Endothelial cell (in vitro differentiated cells): ENCODE data around the gene RELB. TPM values are rescaled to one million over a fixed set of nuclear protein-coding genes. Genes with fewer than 3 reads are reported as not detected.

Source experiments
- DNase-seq: peaks from one replicate; pipeline ENCODE4 v3.0.0; 2021; ENCODE audit warnings: low spot score
- H3K27ac Mint-ChIP-seq: one replicate; pipeline ENCODE4 v1.8.0; 2021; ENCODE audit warnings: mixed read lengths, inconsistent platforms; ENCODE audit not compliant: unreplicated experiment
- H3K27me3 Mint-ChIP-seq: one replicate; pipeline ENCODE4 v1.8.0; 2021; ENCODE audit warnings: mild to moderate bottlenecking, moderate library complexity, mixed read lengths, inconsistent platforms; ENCODE audit not compliant: unreplicated experiment
- H3K36me3 Mint-ChIP-seq: one replicate; pipeline ENCODE4 v1.8.0; 2021; ENCODE audit warnings: mild to moderate bottlenecking, low read depth, mixed read lengths, inconsistent platforms; ENCODE audit not compliant: unreplicated experiment
- H3K4me1 Mint-ChIP-seq: one replicate; pipeline ENCODE4 v1.8.0; 2021; ENCODE audit warnings: mild to moderate bottlenecking, mixed read lengths, inconsistent platforms; ENCODE audit not compliant: unreplicated experiment
- H3K4me3 Mint-ChIP-seq: one replicate; pipeline ENCODE4 v1.8.0; 2021; ENCODE audit warnings: mild to moderate bottlenecking, mixed read lengths, inconsistent platforms; ENCODE audit not compliant: unreplicated experiment
- H3K9me3 Mint-ChIP-seq: one replicate; pipeline ENCODE4 v1.8.0; 2021; ENCODE audit warnings: mixed read lengths, inconsistent platforms; ENCODE audit not compliant: unreplicated experiment
- total RNA-seq: library from RNA; stranded (reverse); fragmentation: NEBNext Ultra II Directional; extraction: Animal tissue kit (Norgen Biotek cat#: 25700); gene quantifications from one replicate; pipeline ENCODE4 v1.2.1, GENCODE V29; 2021; ENCODE audit not compliant: unreplicated experiment
- TF ChIP-seq, protein P1 (sequence below): fragments of 200-600 bp; sonication (generic); IDR thresholded peaks from one replicate; pipeline ENCODE4 v1.5.0; 2021; ENCODE audit warnings: antibody characterized with exemption; ENCODE audit not compliant: unreplicated experiment

Gene RELB
- total RNA-seq, 1 donor from 2014 or later = 8.2 TPM

DNA sequence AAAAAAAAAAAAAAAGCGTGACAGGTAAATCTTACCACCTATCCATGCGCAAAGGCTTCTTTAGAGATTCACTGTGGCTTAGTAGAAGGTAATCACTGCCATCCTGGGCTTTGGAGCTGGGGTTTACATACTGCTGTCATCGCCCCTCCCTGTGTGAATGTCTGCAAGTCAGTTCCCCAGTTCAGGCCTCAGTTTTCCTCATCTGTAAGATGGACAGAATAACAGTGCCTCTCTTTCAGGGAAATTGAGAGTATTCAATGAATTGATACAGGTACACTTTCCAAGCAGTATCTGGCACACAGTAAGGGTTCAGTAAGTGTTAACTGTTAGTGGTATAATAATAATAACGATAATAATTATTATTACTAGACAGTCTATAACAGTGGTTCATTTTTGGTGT, 2.2 kb downstream of the RELB start:
- H3K27ac Mint-ChIP-seq = no peak overlapping the region
- no peak overlapping the region for H3K4me3 Mint-ChIP-seq
- no peaks in the 10 kb centered on the region for H3K4me1 Mint-ChIP-seq
- peaks cover 4% of the 10 kb centered on the region for H3K27me3 Mint-ChIP-seq
- no peaks in the 10 kb centered on the region for H3K9me3 Mint-ChIP-seq
- TF ChIP-seq, protein P1, sequence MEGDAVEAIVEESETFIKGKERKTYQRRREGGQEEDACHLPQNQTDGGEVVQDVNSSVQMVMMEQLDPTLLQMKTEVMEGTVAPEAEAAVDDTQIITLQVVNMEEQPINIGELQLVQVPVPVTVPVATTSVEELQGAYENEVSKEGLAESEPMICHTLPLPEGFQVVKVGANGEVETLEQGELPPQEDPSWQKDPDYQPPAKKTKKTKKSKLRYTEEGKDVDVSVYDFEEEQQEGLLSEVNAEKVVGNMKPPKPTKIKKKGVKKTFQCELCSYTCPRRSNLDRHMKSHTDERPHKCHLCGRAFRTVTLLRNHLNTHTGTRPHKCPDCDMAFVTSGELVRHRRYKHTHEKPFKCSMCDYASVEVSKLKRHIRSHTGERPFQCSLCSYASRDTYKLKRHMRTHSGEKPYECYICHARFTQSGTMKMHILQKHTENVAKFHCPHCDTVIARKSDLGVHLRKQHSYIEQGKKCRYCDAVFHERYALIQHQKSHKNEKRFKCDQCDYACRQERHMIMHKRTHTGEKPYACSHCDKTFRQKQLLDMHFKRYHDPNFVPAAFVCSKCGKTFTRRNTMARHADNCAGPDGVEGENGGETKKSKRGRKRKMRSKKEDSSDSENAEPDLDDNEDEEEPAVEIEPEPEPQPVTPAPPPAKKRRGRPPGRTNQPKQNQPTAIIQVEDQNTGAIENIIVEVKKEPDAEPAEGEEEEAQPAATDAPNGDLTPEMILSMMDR = no peak
- DNase-seq = no peak
- H3K36me3 Mint-ChIP-seq = no peaks in the 10 kb centered on the region

DNA sequence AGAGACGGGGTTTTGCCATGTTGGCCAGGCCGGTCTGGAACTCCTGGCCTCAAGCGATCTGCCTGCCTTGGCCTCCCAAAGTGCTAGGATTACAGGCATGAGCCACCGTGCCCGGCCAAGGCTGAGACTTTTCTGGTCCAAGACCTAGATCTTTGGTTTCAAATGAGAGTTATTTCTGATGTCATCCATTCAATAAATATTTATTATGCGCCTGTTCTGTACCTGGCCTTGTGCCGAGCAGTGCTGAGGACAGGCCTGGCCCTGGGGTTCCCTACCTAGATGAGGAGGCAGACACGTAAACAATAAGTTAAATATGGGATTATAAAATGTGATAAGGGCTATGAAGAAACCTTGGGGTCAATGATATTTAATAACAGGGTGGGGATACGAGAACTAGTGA, 4.5 kb downstream of the RELB start:
- no peaks in the 10 kb centered on the region for H3K36me3 Mint-ChIP-seq
- peak overlapping the region; percentile 50 for H3K27ac Mint-ChIP-seq
- TF ChIP-seq, protein P1 = no peak
- DNase-seq = no peak
- H3K4me1 Mint-ChIP-seq = no peaks in the 10 kb centered on the region
- H3K9me3 Mint-ChIP-seq = no peaks in the 10 kb centered on the region
- no peak overlapping the region for H3K4me3 Mint-ChIP-seq
- peaks cover 2% of the 10 kb centered on the region for H3K27me3 Mint-ChIP-seq

- no peak for DNase-seq
- H3K27ac Mint-ChIP-seq = no peak overlapping the region
- no peak overlapping the region for H3K4me3 Mint-ChIP-seq
Observed at GRCh38 chr19:45008552-45008951, 7.3 kb downstream of the RELB start.

DNA sequence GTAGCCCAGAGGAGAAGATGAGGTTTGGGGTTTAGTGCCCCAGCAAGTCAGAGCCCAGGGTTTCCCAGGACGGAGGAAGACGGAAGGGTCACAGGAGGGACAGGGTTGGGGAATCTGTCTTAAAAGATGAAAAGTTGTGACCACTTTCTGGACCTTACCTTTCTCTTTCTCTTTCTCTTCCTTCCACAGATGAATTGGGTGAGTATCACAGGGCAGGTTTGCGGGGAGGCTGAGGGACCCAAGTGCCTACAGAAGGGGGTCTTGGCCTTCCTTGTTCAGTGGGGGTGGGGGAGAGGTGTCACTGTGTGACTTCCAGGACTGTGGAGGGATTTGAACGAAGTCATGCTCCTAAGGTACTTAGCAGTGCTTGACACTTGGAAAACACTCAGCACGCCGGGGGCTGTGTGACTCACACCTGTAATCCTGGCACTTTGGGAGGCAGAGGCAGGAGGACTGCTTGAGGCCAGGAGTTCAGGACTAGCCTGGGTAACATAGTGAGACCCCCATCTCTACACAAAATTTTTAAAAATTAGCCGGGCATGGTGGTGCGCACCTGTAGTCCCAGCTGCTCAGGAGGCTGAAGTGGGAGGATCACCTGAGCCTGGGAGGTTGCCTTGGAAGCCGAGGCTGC, 8.5 kb downstream of the RELB start:
- TF ChIP-seq, protein P1 = no peak
- no peak overlapping the region for H3K27ac Mint-ChIP-seq
- H3K4me3 Mint-ChIP-seq = no peak overlapping the region
- DNase-seq = no peak
- H3K9me3 Mint-ChIP-seq = no peaks in the 10 kb centered on the region
- H3K36me3 Mint-ChIP-seq = no peaks in the 10 kb centered on the region
- peaks cover 3% of the 10 kb centered on the region for H3K27me3 Mint-ChIP-seq
- H3K4me1 Mint-ChIP-seq = no peaks in the 10 kb centered on the region

More at GRCh38 chr19:45008552-45008951, 7.3 kb downstream of the RELB start:
- H3K36me3 Mint-ChIP-seq = no peaks in the 10 kb centered on the region
- TF ChIP-seq, protein P1 = no peak
- H3K27me3 Mint-ChIP-seq = peaks cover 3% of the 10 kb centered on the region
- H3K4me1 Mint-ChIP-seq = no peaks in the 10 kb centered on the region
- H3K9me3 Mint-ChIP-seq = no peaks in the 10 kb centered on the region

GRCh38 chr19:45010306-45010705, 9.0 kb downstream of the RELB start:
- H3K36me3 Mint-ChIP-seq = no peaks in the 10 kb centered on the region
- DNase-seq = no peak
- H3K27me3 Mint-ChIP-seq = peaks cover 3% of the 10 kb centered on the region
- no peaks in the 10 kb centered on the region for H3K4me1 Mint-ChIP-seq
- peak overlapping the region; percentile 35 for H3K4me3 Mint-ChIP-seq
- H3K9me3 Mint-ChIP-seq = no peaks in the 10 kb centered on the region
- TF ChIP-seq, protein P1 = no peak
- no peak overlapping the region for H3K27ac Mint-ChIP-seq
